NCI-H748 (cell line): ENCODE data around the gene CA11.
"Not testable (repeated sequence)": the region's sequence is repeated elsewhere in the genome, so short reads cannot be mapped to it uniquely, and the experiment has no call there.

Source experiments
- DNase-seq: peaks from one replicate; lab custom pipeline; 2025; ENCODE audit not compliant: unreplicated experiment; lab: John Stamatoyannopoulos, UW

The CA11 gene

GRCh38 chr19:48642862-48643261, 3.1 kb downstream of the CA11 start:
- DNase-seq = no peak

GRCh38 chr19:48641850-48642249, 4.1 kb downstream of the CA11 start:
- DNase-seq = no peak

- DNase-seq = no peak
Measured at GRCh38 chr19:48639483-48640375, 6.3 kb downstream of the CA11 start.

GRCh38 chr19:48638831-48639381, 7.1 kb downstream of the CA11 start:
- DNase-seq = peak; percentile 35

- peak; percentile 96 for DNase-seq
Measured at GRCh38 chr19:48637948-48638830, 7.8 kb downstream of the CA11 start.

GRCh38 chr19:48637449-48637947, 8.5 kb downstream of the CA11 start:
- peak; percentile 100 for DNase-seq

- peak; percentile 87 for DNase-seq
Measured at GRCh38 chr19:48636859-48637448, 9.0 kb downstream of the CA11 start, which contains the start of gene DBP. Gene DBP (minus strand): TSS chr19:48637379. CDS start chr19:48636994, 385 bp downstream.

GRCh38 chr19:48635966-48636858, 9.8 kb downstream of the CA11 start:
- peak; percentile 63 for DNase-seq

GRCh38 chr19:48635263-48635965, 10.6 kb downstream of the CA11 start:
- DNase-seq = peak; percentile 86

- peak; percentile 99 for DNase-seq
Measured at GRCh38 chr19:48634424-48635262, 11.3 kb downstream of the CA11 start.

- DNase-seq = no peak
Measured at GRCh38 chr19:48634036-48634342, 12.0 kb downstream of the CA11 start.

GRCh38 chr19:48633148-48634035, 12.6 kb downstream of the CA11 start:
- DNase-seq = no peak

- no peak for DNase-seq
Measured at GRCh38 chr19:48632692-48633147, 13.3 kb downstream of the CA11 start.

GRCh38 chr19:48632286-48632685, 13.7 kb downstream of the CA11 start:
- not testable (repeated sequence) for DNase-seq

GRCh38 chr19:48631225-48631624, 14.8 kb downstream of the CA11 start:
- peak; percentile 72 for DNase-seq

- no peak for DNase-seq
Measured at GRCh38 chr19:48630296-48631063, 15.5 kb downstream of the CA11 start.
